Measurements from ENCODE around the gene ST6GALNAC2.
"Not testable (repeated sequence)": the region's sequence is repeated elsewhere in the genome, so short reads cannot be mapped to it uniquely, and the experiment has no call there.

ST6GALNAC2 gene

DNA sequence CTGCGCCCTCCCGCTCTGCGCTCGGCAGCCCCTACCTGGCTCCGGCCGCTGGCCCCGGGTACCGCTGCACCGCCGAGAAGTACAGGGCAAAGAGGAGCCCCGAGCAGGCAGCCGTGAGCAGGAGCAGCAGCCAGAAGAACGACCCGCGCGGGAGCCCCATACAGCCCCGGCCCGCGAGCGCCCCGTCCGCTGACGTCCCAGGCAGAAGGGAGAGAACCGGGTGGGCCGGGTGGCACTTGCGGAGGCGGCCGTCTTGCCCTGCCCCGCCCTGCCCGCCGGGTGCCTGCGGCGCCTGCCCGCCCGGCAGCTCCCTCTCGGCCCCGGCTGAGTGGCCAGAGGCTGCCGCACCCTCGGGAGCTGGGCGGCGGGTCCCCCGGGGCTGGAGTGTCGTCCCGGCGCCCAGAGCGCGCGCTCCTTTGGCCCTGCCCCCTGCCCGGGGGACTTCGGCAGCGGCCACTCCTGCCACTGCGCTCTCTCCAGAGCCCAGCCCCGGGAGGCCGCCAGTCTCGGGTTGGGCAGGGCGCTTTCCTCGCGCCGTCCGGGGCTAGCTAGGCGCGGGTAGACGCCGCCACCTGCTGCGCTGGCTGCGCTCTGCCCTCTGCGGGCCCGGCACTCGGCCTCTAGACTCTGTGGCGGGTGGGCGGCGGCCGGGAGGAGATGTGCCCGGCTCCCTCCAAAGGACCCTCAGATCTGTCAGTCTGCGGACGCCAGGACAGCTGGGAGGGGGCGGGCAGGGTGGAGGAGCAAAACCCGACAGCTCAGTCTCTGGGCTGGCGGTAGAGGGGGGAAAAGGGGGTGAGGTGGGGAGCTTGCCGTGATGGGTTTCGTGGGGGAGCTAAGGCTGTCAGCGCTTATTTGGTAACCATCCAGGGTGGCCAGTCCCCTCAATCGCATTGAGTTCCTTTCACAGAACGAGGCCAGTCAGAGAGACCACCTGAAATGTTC is at the start of gene ST6GALNAC2:
TSS of gene ST6GALNAC2 (minus strand) at position 212 of the 945 bp plus-strand sequence. CDS start at position 160, 52 bp downstream.
- DNase-seq = no peak

DNA sequence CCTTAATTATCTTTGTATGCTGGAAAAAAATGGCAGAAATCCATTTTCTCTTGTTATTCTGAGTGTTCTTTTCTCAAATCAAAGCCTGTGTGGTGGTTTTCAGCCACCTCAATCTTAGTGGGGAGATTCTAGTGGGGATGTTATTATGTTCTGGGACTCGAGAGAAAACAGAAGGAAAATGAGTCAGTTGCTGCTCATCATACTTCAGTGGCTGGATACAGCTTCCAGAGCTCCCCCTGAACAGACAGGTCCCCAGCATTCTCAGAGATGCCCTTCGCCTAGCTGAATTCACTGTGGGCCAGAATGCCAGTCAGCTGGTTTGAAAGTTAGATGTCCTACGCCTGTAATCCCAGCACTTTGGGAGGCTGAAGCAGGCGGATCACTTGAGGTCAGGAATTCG is 49.4 kb upstream of the ST6GALNAC2 start:
- DNase-seq = no peak

DNA sequence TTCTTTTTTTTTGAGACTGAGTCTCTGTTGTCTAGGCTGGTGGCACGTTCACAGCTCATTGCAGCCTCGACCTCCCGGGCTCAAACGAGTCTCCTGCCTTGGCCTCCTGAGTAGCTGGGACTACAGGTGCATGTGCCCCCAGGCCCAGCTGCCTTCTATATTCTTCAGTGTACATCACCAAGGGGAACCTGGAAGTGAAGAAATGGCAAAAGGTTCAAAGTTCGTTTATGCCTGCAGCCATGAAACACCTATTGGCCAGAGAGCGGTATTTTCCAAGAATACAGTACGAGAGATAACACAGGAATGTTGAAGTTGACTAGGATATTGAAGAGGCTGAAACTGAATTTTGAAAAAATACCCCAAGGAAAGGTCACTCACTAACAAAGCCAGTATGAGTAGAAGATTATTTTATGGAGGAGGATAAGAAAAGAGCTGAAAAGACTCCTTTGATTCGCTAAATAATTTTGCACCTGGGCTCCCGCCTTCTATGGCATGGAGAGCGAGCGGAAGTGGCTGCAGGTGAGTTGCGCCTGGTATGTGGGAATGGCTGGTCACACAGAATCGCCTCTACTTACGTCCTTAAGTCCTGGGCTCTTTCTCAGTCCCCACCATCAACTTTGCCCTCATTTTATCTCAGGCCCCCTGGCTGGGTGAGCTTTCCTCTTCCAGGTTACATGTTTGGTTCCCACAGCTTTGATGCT is 48.1 kb upstream of the ST6GALNAC2 start:
- no peak for DNase-seq

DNA sequence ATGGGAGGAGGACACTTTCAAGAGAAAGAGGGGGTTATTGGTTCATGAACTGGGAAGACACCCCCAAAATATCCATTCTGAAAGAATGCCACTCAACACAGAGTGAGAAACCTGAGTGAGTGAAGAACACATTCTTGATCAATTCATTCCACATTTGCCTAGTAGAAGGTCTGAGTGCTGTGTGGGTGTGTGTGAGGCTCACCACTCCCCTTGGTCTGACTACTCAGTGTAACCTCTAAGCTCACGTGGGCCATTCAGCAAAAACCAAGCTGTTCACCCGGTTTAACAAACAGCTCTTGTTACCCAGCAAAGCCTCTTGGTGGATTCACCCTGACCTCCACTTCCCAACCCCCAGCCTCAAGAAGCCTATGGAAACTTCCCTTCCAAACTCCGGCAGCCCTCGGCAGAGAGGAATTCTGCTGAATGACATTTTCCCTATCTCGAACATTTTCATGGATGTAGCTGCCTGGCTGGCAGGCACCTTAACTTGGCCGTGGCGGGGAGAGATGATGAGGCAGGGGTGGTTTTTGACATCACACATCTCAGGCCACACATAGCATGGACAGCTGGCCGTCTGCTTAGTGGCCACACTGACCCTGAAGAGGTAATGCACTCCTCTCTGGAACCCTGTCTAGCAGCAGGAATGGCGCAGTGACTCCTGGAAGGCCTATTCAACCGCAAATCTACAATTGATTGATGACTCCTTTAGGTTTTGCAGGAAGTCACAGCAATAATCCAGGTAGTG is 46.3 kb upstream of the ST6GALNAC2 start:
- DNase-seq = no peak

DNA sequence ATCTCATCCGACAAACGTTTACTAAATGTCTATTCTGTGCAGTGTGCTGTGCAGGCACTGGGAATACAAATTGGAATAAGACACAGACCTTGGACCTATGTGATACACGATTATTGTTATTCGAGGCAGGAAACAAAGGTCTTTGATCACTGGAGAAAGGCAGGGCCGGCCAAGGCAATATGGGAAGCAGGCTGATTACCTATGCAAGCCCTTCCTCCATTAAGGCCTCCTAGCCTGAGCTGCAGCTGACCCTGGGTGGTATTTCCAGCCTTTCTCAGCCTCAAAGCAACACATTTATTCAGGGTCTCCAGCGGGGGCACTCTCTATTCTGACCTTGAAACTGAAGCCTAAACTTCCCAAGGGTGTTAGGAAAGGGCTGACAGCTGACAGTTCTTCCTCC is 44.5 kb upstream of the ST6GALNAC2 start:
- DNase-seq = no peak

DNA sequence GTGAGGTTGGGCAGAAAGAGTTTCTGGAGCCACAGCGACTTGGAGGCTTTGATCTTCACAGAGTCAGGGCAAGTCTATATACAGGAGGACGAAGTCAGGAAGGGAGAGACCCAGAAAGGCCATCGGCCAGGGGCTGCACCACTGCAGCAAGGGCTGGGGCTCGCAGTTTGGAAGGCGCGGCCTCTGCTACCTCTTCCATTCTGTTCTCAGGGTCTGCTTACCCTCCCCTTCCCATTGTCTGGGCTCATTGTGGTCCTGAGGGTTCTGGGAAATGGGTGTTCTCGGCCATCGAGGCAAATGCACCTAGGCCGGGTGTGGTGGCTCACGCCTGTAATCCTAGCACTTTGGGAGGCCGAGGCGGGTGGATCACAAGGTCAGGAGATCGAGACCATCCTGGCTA is 41.9 kb upstream of the ST6GALNAC2 start:
- no peak for DNase-seq

DNA sequence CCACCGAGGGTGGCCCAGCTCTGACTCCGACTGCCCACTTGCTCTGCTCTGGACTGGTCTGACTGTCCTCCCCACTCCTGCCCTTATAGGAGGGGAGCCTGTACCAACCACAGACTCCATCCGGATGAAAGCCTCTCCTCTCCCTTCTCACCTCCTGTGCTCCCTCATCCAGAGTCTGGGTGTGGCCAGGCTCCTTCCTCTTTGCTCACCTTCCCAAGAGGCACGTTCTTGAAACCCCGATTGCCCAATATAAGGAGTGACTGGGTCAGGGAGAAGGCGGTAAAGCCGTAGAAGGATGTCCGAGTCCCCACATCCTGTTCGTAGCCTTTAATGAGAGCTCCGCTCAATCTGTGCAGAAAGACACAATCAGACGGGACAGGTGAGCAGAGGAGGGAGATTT is 40.8 kb upstream of the ST6GALNAC2 start:
- DNase-seq = no peak

DNA sequence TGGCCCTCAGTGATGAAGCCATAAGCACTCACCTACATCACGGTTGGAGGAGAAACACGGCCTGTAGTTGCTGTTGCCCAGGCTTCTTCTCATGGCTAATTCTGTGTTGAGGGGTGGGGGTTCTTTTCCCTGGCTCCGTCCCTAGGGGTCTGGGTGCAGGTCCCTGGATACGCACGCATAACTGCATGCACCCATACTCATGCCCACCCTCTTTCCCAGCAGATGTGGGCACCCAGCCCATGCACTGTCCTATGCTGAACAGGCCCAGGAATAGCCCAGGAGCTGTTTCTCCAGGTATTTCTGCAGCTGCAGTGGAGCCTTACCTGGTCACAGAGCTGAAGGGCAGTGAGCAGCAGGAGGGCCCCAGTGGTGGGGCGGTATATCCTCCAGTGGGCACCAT is 39.8 kb upstream of the ST6GALNAC2 start:
- no peak for DNase-seq

DNA sequence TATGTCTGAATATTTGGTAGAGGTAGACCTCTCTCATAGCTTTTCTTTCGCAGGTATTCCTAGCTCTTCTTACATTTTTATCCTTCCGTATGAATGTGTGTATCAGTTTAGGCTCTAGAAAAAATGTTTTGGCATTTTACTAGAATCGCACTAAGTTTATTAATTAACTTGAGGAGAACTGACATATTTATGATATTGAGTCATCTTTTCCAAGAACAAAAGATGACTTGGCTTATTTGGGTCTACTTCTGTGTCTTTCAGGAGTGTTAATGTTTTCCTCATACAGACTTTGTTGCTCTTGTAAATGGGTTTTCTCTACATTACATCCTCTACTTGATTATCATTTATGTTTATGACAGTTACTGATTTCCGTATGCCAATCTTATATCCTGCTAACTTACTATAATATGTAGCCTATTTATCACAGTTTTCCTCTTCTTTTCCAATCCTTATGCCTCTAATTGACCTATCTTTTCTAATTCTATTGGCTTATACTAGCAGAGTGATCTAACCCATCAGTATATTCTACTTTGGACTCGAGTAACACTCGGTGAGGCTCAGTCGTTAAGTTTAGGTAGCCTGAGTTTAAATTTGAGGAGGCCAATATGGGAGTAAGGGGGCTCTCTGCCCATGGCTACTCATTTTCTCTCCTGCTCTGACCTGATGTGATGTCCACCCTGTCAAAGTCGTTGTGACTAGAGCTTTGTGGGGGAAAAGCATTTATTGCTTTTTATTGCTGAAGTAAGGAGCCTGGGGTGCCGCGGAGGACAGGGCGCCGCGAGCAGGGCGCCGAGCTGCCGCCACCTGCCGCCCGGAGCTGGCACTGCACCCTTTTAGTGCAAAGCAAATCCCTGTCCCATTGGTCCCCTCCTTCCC is 37.8 kb upstream of the ST6GALNAC2 start:
- peak; percentile 78 for DNase-seq

DNA sequence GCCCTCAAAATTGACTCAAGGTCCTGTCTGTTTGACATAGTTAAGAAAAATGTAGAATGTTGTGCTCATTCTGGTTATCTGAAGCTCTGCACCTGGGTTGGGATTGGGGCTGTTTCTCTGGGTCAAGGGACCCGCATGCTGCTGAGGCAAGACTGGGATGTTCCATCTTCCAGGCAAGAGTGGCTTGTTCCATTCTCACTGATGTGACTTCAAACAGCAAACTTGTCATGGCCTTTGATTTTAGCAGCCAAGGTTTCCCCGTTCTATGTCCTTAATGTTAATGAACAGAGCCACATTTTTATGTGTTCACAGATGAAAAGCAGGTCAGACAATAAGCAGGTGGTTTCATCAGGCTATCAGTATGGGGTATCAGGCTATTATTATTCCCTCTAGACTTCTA is 32.2 kb upstream of the ST6GALNAC2 start:
- no peak for DNase-seq

DNA sequence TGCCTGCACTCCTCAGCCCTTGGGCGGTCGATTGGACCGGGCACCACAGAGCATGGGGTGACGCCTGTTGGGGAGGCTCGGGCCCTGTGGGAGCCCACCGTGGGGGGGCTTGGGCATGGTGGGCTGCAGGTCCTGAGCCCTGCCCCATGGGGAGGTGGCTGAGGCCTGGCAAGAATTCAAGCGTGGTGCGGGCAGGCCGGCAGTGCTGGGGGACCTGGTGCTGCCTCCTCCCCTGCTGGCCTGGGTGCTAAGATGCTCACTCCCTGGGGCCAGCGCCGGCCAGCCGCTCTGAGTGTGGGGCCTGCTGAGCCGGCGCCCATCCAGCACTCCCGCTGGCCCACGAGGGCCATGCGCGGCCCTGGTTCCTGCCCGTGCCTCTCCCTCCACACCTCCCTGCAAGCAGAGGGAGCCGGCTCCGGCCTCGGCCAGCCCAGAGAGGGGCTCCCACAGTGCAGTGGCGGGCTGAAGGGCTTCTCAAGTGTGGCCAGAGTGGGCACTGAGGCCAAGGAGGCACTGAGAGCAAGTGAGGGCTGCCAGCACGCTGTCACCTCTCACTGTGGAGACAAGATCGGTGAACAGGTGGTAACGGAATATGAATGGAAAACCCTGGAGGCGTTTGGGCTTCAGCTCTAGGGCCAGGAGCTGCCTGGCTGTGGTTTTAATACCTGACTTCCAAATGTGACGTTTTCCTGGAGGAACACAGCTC is 29.4 kb upstream of the ST6GALNAC2 start:
- DNase-seq = no peak

DNA sequence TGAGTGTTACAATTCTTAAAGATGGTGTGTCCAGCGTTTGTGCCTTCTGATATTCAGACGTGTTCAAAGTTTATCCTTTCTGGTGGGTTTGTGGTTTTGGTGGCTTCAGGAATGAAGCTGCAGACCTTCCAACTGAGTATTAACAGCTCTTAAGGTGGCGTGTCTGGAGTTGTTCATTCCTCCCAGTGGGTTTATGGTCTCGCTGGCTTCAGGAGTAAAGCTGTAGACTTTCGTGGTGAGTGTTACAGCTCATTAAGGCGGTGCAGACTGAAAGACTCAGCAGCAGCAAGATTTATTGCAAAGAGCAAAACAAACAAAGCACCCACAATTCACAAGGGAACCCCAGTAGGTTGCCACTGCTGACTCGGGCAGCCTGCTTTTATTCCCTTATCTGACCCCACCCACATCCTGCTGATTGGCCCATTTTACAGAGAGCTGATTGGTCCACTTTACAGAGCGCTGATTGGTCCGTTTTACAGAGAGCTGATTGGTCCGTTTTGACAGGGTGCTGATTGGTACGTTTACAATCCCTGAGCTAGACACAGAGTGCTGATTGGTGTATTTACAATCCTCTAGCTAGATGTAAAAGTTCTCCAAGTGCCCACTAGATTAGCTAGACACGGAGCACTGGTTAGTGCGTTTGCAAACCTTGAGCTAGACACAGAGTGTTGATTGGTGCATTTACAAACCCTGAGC is 28.6 kb upstream of the ST6GALNAC2 start:
- DNase-seq = not testable (repeated sequence)

DNA sequence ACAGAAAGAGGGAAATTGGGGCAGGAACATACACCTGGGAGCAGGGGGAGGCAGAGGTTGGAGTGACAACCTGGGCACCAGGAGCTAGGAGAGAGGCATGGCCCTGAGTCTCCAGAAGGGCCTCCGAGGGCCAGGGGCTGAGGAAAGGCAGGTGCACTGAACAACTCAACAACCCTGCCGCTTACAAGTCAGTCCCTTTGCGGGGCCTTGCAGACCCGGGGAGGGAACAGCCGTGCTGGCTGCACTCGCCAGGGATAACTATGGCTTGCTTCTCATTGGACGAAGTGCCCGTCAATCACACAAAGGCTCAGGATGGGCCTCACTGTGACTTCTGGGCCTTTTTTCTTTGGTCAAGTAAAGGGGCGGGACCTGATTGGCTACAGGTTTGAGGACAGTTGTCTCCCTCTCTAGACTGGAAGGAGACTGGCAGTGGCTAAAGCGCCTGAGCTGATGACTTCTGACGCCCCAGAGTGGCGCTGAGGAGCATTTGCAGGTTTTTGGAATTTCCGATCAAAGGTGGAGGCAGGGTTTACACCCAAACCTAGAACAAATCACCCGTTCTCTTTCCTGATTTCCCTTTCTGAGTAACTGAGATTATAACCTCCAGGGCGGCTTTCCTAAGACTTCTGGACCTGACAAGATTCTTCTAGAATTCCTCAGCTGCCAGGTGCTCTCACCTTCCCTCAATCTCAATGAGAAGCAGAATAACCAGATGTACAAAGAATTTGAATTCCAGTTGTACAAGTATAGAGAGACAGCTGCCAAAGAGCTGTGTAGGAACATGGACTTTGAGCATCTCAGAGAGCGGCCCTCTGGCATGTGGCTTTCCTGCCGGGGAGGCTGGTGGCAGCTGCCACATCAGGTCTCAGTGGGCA is 27.6 kb upstream of the ST6GALNAC2 start:
- no peak for DNase-seq

DNA sequence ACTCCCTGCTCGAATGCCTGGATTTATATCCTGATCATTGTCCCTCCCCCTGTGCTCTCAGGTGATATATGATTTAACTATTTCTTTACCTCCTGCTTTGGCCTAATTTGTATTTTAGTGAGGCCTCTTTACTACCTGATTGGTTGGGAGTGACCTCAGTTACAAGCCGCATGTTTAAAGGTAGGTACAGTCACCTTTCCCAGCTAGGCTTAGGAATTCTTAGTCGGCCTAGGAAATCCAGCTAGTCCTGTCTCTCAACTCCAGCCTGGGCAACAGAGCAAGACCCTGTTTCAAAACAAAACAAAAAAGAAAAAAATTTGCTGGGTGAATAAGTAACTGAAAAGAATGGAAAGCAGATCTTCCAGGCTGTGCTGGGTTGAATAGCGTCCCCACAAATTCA is 26.8 kb upstream of the ST6GALNAC2 start:
- no peak for DNase-seq

DNA sequence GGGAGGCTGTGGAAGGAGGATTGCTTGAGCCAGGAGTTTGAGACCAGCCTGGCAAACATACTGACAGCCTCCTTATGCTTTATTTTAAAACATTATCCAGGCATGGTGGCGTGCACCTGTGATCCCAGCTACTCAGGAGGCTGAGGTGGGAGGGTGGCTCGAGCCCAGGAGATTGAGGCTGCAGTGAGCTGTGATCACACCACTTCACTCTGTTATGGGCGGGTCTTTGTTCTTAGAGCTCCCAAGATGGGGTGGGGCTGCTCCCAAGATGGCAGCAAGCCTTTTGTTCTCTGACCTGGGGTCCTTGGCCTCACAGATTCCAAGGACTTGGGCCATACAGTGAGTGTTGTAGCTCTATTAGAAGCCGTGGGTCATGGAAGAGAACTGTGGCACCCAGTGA is 26.1 kb upstream of the ST6GALNAC2 start:
- DNase-seq = no peak

DNA sequence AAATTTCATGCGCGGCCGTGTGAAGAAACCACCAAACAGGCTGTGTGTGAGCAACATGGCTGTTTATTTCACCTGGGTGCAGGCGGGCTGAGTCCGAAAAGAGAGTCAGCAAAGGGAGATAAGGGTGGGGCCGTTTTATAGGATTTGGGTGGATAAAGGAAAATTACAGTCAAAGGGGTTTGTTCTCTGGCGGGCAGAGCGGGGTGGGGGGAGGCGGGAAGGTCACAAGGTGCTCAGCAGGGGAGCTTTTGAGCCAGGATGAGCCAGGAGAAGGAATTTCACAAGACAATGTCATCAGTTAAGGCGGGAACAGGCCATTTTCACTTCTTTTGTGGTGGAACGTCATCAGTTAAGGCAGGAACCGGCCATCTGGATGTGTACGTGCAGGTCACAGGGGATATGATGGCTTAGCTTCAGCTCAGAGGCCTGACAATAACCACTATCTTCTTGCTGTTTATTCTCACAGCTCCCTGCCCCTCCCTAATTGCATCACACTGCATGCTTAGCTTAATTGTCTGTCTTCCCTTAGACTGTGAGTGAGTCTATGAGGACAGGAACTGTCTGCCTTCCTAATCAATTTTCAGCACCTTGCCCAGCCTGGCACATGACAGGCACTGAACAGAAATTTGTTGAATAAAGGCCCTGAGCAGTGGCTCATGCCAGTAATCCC is 25.6 kb upstream of the ST6GALNAC2 start:
- DNase-seq = not testable (repeated sequence)

DNA sequence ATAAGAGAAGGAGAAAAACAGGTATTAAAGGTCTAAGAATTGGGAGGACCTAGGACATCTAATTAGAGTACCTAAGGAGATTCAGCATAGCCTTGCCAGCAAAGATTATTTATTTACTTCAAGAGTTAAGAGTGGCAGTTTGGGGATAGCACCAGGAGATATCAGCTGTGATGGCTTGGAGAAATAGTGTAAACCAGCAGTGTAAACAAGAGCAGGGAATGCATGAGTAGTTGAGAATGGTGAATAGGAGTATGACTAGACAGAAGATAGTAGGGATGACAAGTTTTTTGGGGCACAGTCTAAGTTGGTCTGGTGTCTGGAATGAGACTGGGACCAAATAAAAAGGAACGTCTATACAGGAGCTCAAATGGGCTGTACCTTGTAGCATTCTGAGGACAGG is 21.0 kb upstream of the ST6GALNAC2 start:
- DNase-seq = not testable (repeated sequence)

DNA sequence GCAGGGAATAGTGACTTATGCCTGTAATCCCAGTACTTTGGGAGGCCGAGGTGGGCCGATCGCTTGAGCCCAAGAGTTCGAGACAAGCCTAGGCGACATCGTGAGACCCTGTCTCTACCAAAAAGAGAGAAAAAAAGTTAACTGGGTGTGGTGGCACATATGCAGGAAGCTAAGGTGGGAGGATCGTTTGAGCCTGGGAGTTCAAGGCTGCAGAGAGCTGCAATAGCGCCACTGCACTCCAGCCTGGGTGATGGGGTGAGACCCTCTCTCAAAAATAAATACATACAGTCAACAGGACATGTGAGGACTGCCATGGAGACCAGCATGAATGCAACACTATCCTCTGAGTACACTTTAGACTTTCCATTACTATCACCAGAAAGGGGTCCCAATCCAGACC is 15.4 kb upstream of the ST6GALNAC2 start:
- no peak for DNase-seq

DNA sequence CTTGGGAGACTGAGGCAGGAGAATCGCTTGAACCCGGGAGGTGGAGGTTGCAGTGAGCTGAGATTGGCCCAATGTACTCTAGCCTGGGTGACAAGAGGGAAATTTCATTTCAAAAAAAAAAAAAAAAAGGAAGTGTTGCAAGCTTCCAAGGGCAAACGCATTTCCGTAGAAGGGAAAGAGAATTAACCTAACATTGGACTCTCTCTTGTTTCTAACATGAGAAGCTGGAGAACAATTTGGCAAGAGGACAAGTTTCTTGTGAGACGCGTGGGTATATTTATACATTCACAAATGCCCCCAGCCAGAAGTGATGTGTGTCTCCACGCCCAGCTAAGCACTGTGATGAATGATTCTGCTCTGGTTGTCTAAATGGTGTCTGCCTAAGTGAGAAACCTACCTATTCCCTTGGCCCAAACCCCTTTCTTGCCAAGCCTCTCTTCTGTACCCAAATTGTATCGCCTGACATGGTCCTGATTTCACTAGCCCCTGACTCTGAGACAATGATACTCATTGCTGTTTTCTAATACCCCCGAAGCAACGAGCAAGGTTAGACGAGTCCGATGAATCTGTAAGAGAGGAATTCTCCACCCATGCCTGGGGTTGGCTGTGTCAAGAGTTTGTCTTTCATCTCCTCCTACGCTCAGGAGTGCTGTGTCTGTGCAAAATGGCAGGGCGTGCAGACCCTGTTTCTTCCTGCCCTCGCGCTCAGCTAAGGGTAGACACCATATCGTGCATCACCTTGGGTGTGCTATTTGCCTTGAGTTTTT is 14.2 kb upstream of the ST6GALNAC2 start:
- no peak for DNase-seq
